HEK293 (cell line): ENCODE measurements around the gene MLN.

Source experiments
- ATF2 ChIP-seq: fragments of 450-650 bp; formaldehyde crosslinking; IDR thresholded peaks from 2 replicates; pipeline ENCODE4 v1.5.1; 2016; ENCODE audit warnings: missing biosample characterization, missing genetic modification characterization, low read depth
- CTCF ChIP-seq: fragments of 450-650 bp; formaldehyde crosslinking; IDR thresholded peaks from 2 replicates; pipeline ENCODE4 v1.5.1; 2016; ENCODE audit warnings: missing biosample characterization, missing genetic modification characterization
- REST ChIP-seq: fragments of 450-650 bp; formaldehyde crosslinking; IDR thresholded peaks from 2 replicates; pipeline ENCODE4 v1.5.1; 2016; ENCODE audit warnings: missing biosample characterization, missing genetic modification characterization
- TSHZ1 ChIP-seq: fragments of 450-650 bp; formaldehyde crosslinking; IDR thresholded peaks from 2 replicates; pipeline ENCODE4 v1.5.1; 2016; ENCODE audit warnings: missing biosample characterization, missing genetic modification characterization, borderline replicate concordance
- YY2 ChIP-seq: fragments of 450-650 bp; formaldehyde crosslinking; IDR thresholded peaks from 2 replicates; pipeline ENCODE4 v1.5.1; 2016; ENCODE audit warnings: missing biosample characterization, missing genetic modification characterization
- ZNF133 ChIP-seq: fragments of 450-650 bp; formaldehyde crosslinking; IDR thresholded peaks from 2 replicates; pipeline ENCODE4 v1.5.1; 2016; ENCODE audit warnings: missing biosample characterization, missing genetic modification characterization
- ZNF776 ChIP-seq: fragments of 450-650 bp; formaldehyde crosslinking; IDR thresholded peaks from 2 replicates; pipeline ENCODE4 v1.5.0; 2017; ENCODE audit warnings: missing biosample characterization, missing genetic modification characterization, borderline replicate concordance
- ZNF792 ChIP-seq: fragments of 450-650 bp; formaldehyde crosslinking; IDR thresholded peaks from 2 replicates; pipeline ENCODE4 v1.5.1; 2016; ENCODE audit warnings: missing biosample characterization, missing genetic modification characterization

- no peak for TF ChIP-seq ZNF792 (tag by site-specific recombination)
- TF ChIP-seq REST: no peak
- TF ChIP-seq ZNF776 (tag by site-specific recombination): no peak
- no peak for TF ChIP-seq TSHZ1 (tag by site-specific recombination)
- TF ChIP-seq ATF2 (tag by site-specific recombination): no peak
- TF ChIP-seq YY2 (tag by site-specific recombination): no peak
- no peak for TF ChIP-seq ZNF133 (tag by site-specific recombination)
- TF ChIP-seq CTCF (tag by site-specific recombination): peak; percentile 63
Measured at GRCh38 chr6:33851959-33852358, 48.2 kb upstream of the MLN start.
